ENCODE data around the gene PSMD11. TPM values are rescaled to one million over a fixed set of nuclear protein-coding genes. Genes with fewer than 3 reads are reported as not detected.

The PSMD11 gene
- total and polyA plus RNA-seq, 12 donors: 25.0 to 128 (median 57.1) TPM

GRCh38 chr17:32486701-32487472, 42.6 kb downstream of the PSMD11 start, which contains the start of gene CDK5R1:
Gene CDK5R1 (plus strand): TSS chr17:32486993. CDS start chr17:32487621, 628 bp downstream.
- intact Hi-C loops (cut with DNase I): loop anchor here (10.0 kb wide), 2 partner anchors 258 to 268 kb away; no protein-coding TSS in a partner anchor
- peak within 1 kb of the TSS in 1 of 4 donors; percentile 86 for H3K4me3 ChIP-seq
- H3K27ac ChIP-seq: peak within 1 kb of the TSS; percentile 77 to 96 (median 93)
- peak; percentile 67 to 79 (median 75) for DNase-seq
- H3K36me3 ChIP-seq (replicated peaks in 1 of 2): peaks cover 0 to 10% of the 10 kb centered on the region in 2 donors
- peaks cover 25 to 32% of the 10 kb centered on the region in 2 donors for H3K4me1 ChIP-seq (replicated peaks in 1 of 2)
- 1% methylated on average over 45 to 135 of the region's 135 CpGs; no CpG with 5 or more reads in 2 of the 4 donors for WGBS, 4 donors
- peak in 1 of 6 experiments; percentile 16 for TF ChIP-seq CTCF (IDR thresholded peaks at IDR 0.05)
- TF ChIP-seq POLR2A (IDR thresholded peaks at IDR 0.05): peak in 1 of 2 donors; percentile 64
- H3K27me3 ChIP-seq: no peaks in the 10 kb centered on the region
- no peaks in the 10 kb centered on the region for H3K9me3 ChIP-seq (replicated peaks in 1 of 3)

GRCh38 chr17:32487473-32488176, 43.3 kb downstream of the PSMD11 start:
- Histone ChIP-seq H3K4me1 (replicated peaks in 1 of 2) (peaks cover 30 to 38% of the 10 kb centered on the region in 2 donors), H3K9me3 (replicated peaks in 1 of 3) (no peaks in the 10 kb centered on the region), H3K27me3 (no peaks in the 10 kb centered on the region), H3K27ac (peak overlapping the region in 3 of 5 donors; percentile 43 to 96 (median 56)), H3K36me3 (replicated peaks in 1 of 2) (peaks cover 0 to 2% of the 10 kb centered on the region in 2 donors), H3K4me3 (peak overlapping the region in 1 of 4 donors; percentile 86)
- WGBS, 4 donors: 27 to 68% (median 34%) methylated on average over 12 to 59 of the region's 59 CpGs
- intact Hi-C loops (cut with DNase I): loop anchor here (10.0 kb wide), 2 partner anchors 257 to 267 kb away; no protein-coding TSS in a partner anchor
- TF ChIP-seq POLR2A (IDR thresholded peaks at IDR 0.05) (no peak), CTCF (IDR thresholded peaks at IDR 0.05) (no peak)
- peak in 5 of 7 donors; percentile 35 to 69 (median 43) for DNase-seq

GRCh38 chr17:32488177-32488542, 43.9 kb downstream of the PSMD11 start:
- Histone ChIP-seq H3K36me3 (replicated peaks in 1 of 2) (no peaks in the 10 kb centered on the region), H3K9me3 (replicated peaks in 1 of 3) (no peaks in the 10 kb centered on the region), H3K4me1 (replicated peaks in 1 of 2) (peaks cover 28 to 34% of the 10 kb centered on the region in 2 donors), H3K27me3 (no peaks in the 10 kb centered on the region), H3K27ac (peak overlapping the region in 1 of 5 donors; percentile 56), H3K4me3 (no peak overlapping the region)
- DNase-seq: peak in 1 of 7 donors; percentile 17
- intact Hi-C loops (cut with DNase I): loop anchor here (10.0 kb wide), 2 partner anchors 257 to 267 kb away; no protein-coding TSS in a partner anchor
- 90 to 96% (median 94%) methylated on average over 15 to 16 of the region's 16 CpGs for WGBS, 4 donors
- TF ChIP-seq CTCF (IDR thresholded peaks at IDR 0.05) (no peak), POLR2A (IDR thresholded peaks at IDR 0.05) (no peak)

All from adrenal gland (tissue), 12 donors.